H7 (cell line): ENCODE measurements around the gene TTC4. TPM values are rescaled to one million over a fixed set of nuclear protein-coding genes. Genes with fewer than 3 reads are reported as not detected.

Experiments used
- DNase-seq: peaks from one replicate; pipeline ENCODE4 v3.0.0; 2012
- H3K27me3 ChIP-seq: 2 replicates; pipeline ENCODE4 v1.6.0; 2011; ENCODE audit warnings: mild to moderate bottlenecking, low read length; ENCODE audit not compliant: control insufficient read depth, insufficient read depth
- H3K36me3 ChIP-seq: replicated peaks from 2 replicates; pipeline ENCODE4 v1.5.1; 2011; ENCODE audit warnings: low read length; ENCODE audit not compliant: control insufficient read depth, insufficient read depth
- H3K4me3 ChIP-seq: 2 replicates; pipeline ENCODE4 v1.5.1; 2011; ENCODE audit warnings: low read depth, mild to moderate bottlenecking, control low read depth, low read length, moderate library complexity; ENCODE audit not compliant: insufficient read depth
- total RNA-seq: library from RNA; depleted of rRNA; stranded (reverse); fragments of >200 nt; shearing (Covaris generic); gene quantifications from 2 replicates; pipeline ENCODE4 v1.2.3, GENCODE V29; 2014

The TTC4 gene
- total RNA-seq, 1 experiment from 2014 or later, result 37.3 TPM

DNA sequence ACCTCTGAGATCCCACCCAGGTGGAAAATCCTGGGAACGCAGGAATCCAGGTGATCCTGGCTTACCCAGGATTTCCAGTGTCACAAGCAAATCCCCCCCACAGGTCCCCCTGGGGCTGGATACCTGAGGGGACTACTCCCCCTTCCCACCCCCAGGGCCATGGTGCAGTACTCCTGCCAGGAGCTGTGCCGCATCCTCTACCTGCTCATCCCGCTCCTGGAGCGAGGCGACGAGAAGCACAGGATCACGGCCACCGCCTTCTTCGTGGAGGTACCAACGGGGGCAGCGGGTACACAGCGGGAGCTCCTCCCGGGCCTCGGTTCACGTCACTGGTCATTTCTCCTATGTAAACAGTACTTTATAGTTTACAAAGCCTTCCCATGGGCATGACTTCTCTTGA, 20.4 kb upstream of the TTC4 start:
- Histone ChIP-seq H3K4me3 (no peak overlapping the region), H3K36me3 (no peaks in the 10 kb centered on the region), H3K27me3 (no peaks in the 10 kb centered on the region; the same call in 1 of the 2 replicates)
- DNase-seq, result no peak

DNA sequence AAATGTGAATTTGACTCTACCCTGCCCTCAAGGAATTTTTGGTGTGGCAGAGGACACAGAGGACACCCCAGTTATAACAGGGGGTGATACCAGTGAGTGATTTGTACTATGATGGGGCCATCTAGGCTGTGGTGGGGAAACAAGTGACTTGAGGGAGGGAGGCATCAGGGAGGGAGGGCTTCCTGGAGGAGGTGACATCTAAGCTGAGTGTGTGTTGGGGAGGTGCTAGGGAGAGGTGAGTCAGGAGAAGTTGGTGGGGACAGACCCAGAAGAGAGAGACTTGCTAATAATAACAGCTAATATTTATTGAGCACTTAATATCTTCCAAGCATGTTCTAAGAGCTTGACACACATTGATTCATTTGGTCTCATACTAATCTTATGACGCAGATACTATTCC, 19.9 kb upstream of the TTC4 start:
- Histone ChIP-seq H3K27me3 (no peaks in the 10 kb centered on the region; the same call in 1 of the 2 replicates), H3K4me3 (no peak overlapping the region), H3K36me3 (no peaks in the 10 kb centered on the region)
- no peak for DNase-seq

DNA sequence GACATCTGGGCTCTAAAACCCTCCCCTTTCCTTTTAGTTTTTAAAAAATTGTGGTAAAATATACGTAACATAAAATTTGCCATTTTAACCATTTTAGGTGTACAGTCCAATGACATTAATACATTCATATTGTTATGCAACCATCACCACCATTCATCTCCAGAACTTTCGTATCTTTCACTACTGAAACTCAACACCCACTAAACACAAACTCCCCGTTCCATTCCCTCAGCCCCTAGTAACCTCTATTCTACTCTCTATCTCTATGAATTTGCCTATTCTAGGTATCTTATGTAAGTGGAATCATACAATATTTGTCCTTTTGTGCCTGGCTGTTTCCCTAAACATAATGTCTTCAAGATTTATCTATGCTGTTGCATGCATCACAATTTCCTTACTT, 19.4 kb upstream of the TTC4 start:
- no peaks in the 10 kb centered on the region; the same call in 1 of the 2 replicates for H3K27me3 ChIP-seq
- no peak overlapping the region for H3K4me3 ChIP-seq
- H3K36me3 ChIP-seq, result no peaks in the 10 kb centered on the region
- DNase-seq, result no peak

DNA sequence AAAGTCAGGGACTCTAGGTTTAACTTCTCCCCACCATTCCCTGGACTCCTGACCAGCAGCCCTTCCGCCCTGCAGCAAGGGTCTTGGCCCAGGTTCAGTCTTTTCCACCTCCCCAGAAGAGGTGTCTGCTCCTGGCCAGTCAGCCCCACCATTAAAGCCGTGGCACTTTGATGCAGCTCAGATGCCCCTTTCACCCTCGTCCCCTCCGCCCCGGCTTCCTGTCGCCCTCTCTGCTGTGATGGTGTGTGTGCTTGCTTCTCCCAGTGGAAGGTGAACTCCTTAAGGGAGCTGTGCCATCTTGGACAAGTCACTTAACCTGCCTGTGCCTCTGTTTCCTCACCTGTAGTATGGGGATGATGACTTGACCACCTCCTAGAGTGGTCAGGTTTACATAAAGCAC, 17.8 kb upstream of the TTC4 start:
- no peak for DNase-seq
- Histone ChIP-seq H3K4me3 (no peak overlapping the region), H3K36me3 (no peaks in the 10 kb centered on the region), H3K27me3 (peaks cover 1% of the 10 kb centered on the region; the same call in 1 of the 2 replicates)

DNA sequence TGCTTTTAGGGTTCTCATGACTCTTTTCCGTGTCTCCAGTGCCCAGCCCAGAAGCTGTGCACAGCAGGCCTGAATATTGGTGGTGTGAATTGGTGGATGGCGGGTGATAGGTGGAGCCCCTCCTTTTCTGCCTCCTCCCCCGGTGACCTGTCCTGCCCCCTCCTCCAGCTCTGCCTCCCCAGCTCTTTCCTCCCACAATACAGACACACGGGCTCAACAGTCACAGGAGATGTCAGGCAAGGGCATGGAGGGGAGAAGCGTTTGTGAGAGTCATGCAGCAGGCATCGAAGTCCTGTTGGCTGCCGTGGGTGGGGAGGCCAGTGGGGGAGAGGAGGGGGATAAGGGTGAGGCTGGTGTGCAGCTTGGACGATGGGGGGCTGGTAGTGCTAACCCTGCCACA, 17.3 kb upstream of the TTC4 start:
- Histone ChIP-seq H3K36me3 (no peaks in the 10 kb centered on the region), H3K27me3 (peaks cover 1% of the 10 kb centered on the region; the same call in 1 of the 2 replicates), H3K4me3 (no peak overlapping the region)
- DNase-seq, result no peak

DNA sequence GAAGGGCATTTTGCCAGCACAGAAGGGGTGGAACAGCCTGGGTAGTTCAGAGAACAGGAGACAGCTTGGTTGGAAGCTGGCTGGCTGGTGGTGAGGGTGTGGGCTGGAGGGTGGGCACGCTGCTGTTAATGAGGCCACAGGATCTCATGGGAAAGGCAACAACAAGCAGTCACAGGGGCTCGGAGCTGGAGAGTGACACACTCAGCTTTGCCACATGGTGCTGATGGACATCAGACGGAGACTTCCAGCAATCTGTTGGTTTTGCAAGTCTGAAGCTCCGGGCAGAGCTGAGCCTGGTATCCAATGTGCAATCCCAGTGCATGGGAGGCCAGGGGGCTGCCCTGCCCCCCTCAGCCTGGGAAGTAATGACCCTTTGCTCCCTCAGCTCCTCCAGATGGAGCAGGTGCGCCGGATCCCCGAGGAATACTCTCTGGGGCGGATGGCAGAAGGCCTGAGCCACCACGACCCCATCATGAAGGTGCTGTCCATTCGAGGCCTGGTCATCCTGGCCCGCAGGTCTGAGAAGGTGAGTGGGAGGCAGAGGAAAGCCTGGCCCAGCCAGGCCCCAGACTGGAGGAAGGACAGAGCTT, 15.6 kb upstream of the TTC4 start:
- no peak overlapping the region for H3K4me3 ChIP-seq
- H3K36me3 ChIP-seq, result no peaks in the 10 kb centered on the region
- DNase-seq, result no peak
- H3K27me3 ChIP-seq, result peaks cover 1% of the 10 kb centered on the region; the same call in 1 of the 2 replicates

DNA sequence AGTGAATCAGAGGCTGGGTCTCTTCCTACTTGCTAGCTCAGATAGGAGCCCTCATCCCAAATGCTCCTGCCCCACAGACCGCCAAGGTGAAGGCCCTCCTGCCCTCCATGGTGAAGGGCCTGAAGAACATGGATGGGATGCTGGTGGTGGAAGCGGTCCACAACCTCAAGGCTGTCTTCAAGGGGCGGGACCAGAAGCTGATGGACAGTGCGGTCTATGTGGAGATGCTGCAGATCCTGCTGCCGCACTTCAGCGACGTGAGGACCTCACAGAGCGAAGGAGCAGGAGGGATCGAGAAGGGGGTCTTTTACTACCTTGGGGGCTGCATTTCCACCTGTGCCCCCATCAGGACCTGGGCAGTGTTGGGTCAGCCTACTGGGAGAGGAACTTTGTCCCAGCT, 14.6 kb upstream of the TTC4 start:
- no peak for DNase-seq
- H3K4me3 ChIP-seq, result no peak overlapping the region
- H3K27me3 ChIP-seq, result peaks cover 1% of the 10 kb centered on the region
- H3K36me3 ChIP-seq, result no peaks in the 10 kb centered on the region

DNA sequence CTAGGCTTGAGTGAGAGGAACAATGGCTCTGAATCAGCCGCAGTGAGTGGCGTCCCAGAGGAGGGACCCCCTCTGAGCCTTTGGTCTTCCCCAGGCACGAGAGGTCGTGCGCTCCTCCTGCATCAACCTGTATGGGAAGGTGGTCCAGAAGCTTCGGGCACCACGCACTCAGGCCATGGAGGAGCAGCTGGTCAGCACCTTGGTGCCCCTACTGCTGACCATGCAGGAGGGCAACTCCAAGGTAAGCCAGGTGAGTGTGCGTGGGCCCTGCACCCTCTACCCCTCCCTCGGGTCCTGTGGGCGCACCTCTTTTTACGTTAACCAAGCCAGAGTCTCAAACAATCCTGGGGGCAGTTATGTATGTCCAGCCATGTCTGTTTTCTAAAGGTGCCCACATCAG, 13.7 kb upstream of the TTC4 start:
- Histone ChIP-seq H3K36me3 (no peaks in the 10 kb centered on the region), H3K27me3 (peaks cover 3% of the 10 kb centered on the region), H3K4me3 (no peak overlapping the region)
- peak; percentile 36 for DNase-seq

DNA sequence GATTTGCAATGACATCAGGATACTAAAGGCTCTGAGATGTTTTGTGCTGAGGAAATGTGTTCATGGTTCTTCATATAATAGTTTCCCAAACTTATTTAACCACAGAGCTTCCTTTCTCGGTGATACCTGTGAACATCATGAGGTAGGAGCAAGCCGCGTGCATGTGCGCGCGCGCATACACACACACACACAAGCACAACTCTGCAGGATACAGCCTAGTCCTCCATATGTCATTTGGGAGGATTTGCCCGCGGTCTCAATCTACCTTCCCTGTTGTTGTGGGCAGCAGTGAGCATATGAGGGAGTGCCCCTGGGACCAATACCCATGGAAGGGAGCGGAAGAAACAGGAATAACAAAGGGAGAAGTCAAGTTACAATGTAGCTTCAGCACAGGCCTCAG, 12.2 kb upstream of the TTC4 start:
- DNase-seq, result peak; percentile 7
- no peaks in the 10 kb centered on the region for H3K36me3 ChIP-seq
- H3K27me3 ChIP-seq, result peaks cover 4% of the 10 kb centered on the region
- no peak overlapping the region for H3K4me3 ChIP-seq

DNA sequence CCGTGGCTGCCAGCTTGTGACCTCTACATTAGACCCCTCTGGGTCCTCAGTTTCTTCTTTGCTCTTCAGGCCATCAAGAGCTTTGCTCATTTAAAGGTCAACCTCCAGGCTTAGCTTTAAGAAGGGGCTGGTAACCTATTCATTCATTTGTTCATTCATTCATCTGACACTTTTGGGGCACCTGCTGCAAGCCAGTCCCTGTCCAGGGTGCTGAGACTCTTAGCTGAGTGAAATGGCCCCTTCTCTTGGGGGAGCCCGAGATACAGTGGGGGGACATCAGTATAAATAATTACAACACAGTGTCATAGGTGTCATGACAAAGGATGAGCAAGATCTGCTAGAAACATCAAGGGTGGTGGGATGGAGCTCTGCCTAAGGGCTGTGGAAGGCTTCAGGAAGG, 10.5 kb upstream of the TTC4 start:
- no peak overlapping the region for H3K4me3 ChIP-seq
- DNase-seq, result peak; percentile 27
- peaks cover 12% of the 10 kb centered on the region for H3K27me3 ChIP-seq
- no peaks in the 10 kb centered on the region for H3K36me3 ChIP-seq

DNA sequence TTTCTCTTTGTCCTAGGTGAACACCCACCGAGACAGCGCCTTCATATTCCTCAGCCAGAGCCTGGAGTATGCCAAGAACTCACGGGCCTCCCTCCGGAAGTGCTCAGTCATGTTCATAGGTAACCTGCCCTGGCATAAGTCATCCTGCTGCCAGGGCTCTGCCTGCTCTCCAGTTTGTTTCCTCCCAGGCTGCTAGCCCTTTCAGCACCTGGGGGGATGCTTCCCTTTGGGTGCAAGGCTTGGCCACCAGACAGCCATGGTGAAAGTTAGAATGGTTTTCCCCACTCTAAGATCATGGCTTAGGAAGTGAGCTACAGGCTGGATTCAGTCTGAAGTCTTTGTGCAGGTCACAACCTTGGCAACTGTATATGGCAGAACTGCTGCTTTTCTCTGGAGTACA, 9.2 kb upstream of the TTC4 start:
- Histone ChIP-seq H3K27me3 (peaks cover 16% of the 10 kb centered on the region), H3K4me3 (no peak overlapping the region), H3K36me3 (no peaks in the 10 kb centered on the region)
- DNase-seq, result peak; percentile 7

DNA sequence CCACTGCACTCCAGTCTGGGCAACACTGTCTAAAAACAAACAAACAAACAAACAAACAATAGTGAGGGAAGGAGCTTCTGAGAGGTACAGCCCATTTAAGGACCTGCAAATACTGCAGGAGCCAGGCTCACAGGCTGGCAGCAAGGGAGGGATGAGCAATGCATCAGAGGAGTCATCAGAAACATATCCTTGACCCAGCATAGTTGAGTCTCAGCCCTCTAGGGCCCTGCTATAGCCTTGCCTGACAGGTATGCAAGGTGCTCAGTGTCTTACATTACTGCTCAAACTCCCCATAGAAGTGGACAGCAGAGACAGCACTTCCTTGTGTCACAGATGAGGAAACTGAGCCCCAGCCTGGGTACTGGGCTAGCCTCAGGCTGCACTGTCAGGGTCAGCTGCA, 7.3 kb upstream of the TTC4 start:
- Histone ChIP-seq H3K36me3 (no peaks in the 10 kb centered on the region), H3K4me3 (no peak overlapping the region), H3K27me3 (peaks cover 14% of the 10 kb centered on the region)
- no peak for DNase-seq

DNA sequence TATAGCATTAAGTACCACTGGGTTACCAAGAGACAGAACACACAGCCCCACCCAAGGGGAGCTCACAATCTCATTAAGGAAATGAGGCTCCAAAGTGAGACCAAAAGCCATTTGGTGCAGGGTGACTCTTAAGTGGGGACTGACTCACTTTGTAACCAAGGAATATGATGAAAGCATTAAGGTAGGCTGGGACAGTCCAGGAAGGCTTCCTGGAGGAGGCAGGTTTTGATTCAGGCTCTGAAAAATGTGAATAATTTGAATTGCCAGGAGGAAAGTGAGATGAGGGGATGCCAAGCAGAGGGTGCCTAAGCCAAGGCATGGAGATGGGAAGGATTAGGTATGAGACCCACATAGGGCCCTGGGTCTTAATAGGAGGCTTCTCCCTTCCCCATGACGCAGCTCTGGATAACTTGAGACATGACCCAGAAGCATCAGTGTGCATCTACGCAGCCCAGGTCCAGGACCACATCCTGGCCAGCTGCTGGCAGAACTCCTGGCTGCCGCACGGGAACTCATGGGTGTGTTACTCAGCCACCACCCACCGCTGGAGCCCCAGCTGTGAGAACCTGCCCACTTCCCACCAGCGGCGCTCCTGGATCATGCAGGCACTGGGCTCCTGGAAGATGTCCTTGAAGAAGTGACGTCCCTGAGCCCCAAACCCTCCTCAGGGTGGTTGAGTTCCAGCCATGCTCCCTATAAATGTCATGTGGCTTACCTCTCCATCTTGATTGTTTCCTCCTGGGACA, 5.9 kb upstream of the TTC4 start:
- peak; percentile 1 for DNase-seq
- Histone ChIP-seq H3K36me3 (no peaks in the 10 kb centered on the region), H3K4me3 (no peak overlapping the region), H3K27me3 (peaks cover 17% of the 10 kb centered on the region)

DNA sequence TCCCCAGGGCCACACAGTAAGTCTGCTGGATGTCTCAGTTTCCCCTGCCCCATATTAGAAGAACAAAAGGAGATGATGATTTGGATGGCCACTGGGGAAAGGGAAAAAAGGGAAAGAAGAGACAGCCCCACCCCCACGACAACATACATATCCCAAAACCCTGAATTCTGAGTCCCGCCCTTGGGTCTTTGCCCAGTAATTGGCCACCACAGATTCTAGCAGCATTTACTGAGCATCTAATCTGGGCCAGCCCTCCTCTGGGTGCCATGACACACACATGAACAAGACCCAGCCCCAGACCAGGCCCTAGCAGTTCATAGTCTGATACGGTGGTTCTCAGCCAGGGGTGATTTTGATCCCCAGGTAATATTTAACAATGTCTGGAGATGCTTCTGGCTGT, 5.2 kb upstream of the TTC4 start:
- DNase-seq, result peak; percentile 2
- no peaks in the 10 kb centered on the region for H3K36me3 ChIP-seq
- peaks cover 18% of the 10 kb centered on the region for H3K27me3 ChIP-seq
- H3K4me3 ChIP-seq, result no peak overlapping the region

DNA sequence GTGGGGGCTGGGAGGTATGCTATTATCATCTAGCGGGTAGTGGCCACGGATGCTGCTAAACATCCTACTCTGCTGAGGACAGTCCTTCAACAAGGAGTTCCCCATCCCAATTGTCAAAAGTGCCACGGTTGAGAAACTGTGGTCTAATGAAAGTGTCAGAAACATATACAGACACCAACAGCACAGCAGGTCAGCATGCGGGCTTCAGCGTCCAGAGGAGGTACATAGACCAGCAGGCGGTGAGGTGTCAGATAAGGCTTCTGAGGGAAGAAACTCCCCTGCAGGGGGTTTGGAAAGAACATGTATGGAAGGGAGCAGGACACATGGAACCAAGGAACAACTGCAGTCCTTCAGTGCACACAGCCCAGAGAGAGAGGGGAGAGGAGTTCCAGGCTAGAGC, 4.8 kb upstream of the TTC4 start:
- Histone ChIP-seq H3K36me3 (no peaks in the 10 kb centered on the region), H3K27me3 (peaks cover 18% of the 10 kb centered on the region; the same call in 1 of the 2 replicates), H3K4me3 (no peak overlapping the region)
- peak; percentile 4 for DNase-seq
